ENCODE data around the gene CORIN.

- TF ChIP-seq CTCF (IDR thresholded peaks at IDR 0.05; ENCODE audit: low read depth, low read length) (no peak), EZH2phosphoT487 (IDR thresholded peaks at IDR 0.05; ENCODE audit: low read depth) (no peak)
Observed at GRCh38 chr4:47692691-47693090, 145.2 kb downstream of the CORIN start.
